Measurements from ENCODE around the gene MUCL3.

Gene MUCL3

GRCh38 chr6:30947231-30947630 lies 6.5 kb downstream of the MUCL3 start:
- H3K27ac ChIP-seq: no peak overlapping the region
- TF ChIP-seq CTCF (conservative IDR thresholded peaks at IDR 0.05; ENCODE audit: low read depth): no peak
- POLR2A ChIA-PET (ENCODE audit: low non-redundant PET): no interaction called here
- CTCF ChIA-PET: no interaction called here
- no peak for DNase-seq (ENCODE audit: low spot score)

DNA sequence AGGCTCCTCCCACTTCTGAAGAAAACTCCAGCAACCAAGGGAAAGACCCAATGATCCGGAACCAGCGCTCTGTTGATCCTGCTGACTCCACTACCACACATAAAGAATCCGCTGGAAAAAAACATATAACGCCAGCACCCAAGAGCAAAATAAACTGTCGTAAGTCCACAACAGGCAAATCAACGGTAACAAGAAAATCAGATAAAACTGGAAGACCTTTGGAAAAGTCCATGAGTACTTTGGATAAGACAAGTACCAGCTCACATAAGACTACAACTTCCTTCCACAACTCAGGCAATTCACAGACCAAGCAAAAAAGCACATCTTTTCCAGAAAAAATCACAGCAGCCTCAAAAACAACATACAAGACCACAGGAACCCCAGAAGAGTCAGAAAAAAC lies 8.0 kb downstream of the MUCL3 start:
- no peak for DNase-seq (ENCODE audit: low spot score)
- CTCF ChIA-PET: no interaction called here
- POLR2A ChIA-PET (ENCODE audit: low non-redundant PET): no interaction called here
- no peak for TF ChIP-seq CTCF (conservative IDR thresholded peaks at IDR 0.05; ENCODE audit: low read depth)
- no peak overlapping the region for H3K27ac ChIP-seq

DNA sequence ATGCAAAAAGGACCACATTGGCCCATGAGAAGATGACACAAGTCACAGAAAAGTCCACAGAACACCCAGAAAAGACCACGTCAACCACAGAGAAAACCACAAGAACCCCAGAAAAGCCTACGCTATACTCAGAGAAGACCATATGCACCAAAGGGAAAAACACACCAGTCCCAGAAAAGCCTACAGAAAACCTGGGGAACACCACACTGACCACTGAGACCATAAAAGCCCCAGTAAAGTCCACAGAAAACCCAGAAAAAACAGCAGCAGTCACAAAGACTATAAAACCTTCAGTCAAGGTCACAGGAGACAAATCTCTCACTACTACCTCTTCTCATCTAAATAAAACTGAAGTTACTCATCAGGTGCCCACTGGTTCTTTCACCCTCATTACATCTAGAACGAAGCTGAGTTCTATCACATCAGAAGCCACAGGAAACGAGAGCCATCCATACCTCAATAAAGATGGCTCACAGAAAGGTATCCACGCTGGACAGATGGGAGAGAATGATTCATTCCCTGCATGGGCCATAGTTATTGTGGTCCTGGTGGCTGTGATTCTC lies 11.2 kb downstream of the MUCL3 start:
- POLR2A ChIA-PET (ENCODE audit: low non-redundant PET): no interaction called here
- DNase-seq (ENCODE audit: low spot score): no peak

DNA sequence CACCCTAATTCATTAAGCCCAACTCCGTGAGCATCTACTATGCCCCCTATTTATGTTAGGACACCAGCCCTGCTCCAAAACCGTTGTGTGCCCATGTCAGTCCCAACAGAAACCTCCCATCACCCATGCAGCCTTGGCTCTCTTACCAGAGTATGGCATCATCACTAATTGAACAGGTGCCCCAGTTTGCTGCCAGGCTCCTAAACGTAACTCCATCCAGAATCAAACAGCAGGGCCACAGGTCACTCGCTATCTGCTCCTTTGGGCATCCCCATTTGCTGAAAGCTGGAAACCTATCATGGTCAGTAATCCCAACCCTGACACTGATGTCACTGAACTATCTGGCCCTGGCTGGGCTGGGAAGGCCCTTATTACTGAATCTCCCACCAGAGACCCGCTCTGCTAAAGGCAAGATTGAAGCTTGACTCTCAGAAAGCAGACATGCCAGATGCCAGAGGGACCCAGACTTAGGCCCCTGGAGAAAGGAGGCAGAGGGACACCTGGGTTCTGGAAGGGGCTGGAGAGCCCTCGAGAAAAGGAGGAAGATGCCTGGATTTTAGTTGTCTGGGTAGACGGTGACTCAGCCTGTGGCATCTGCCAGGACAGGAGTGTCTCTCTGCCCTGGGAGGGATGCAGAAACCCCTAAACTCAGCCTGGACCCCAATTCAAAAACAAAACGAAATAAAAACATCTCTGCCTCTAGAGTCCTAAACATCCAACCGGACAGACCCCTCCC lies 14.0 kb downstream of the MUCL3 start:
- POLR2A ChIA-PET (ENCODE audit: low non-redundant PET): no interaction called here
- TF ChIP-seq CTCF (conservative IDR thresholded peaks at IDR 0.05; ENCODE audit: low read depth): no peak
- CTCF ChIA-PET: no interaction called here
- DNase-seq (ENCODE audit: low spot score): no peak
- no peak overlapping the region; the same call in 1 of the 2 replicates for H3K27ac ChIP-seq

More for the DNA sequence above, 11.2 kb downstream of the MUCL3 start:
- no peak overlapping the region for H3K27ac ChIP-seq
- CTCF ChIA-PET: no interaction called here
- TF ChIP-seq CTCF (conservative IDR thresholded peaks at IDR 0.05; ENCODE audit: low read depth): no peak

GRCh38 chr6:30955367-30956042 lies 14.7 kb downstream of the MUCL3 start:
- CTCF ChIA-PET: interaction anchor here (0.6 to 1.3 kb wide), 3 partner anchors 10 to 40 kb away, joined by 3 to 4 read pairs (median 4); no protein-coding TSS in a partner anchor
- peak; percentile 23 for DNase-seq (ENCODE audit: low spot score)
- no peak for TF ChIP-seq CTCF (conservative IDR thresholded peaks at IDR 0.05; ENCODE audit: low read depth)
- POLR2A ChIA-PET (ENCODE audit: low non-redundant PET): interaction anchor here (0.7 kb wide), 1 partner anchor 87 kb away, joined by 3 read pairs; no protein-coding TSS in a partner anchor
- H3K27ac ChIP-seq: peak overlapping the region; percentile 30; the same call in 1 of the 2 replicates

DNA sequence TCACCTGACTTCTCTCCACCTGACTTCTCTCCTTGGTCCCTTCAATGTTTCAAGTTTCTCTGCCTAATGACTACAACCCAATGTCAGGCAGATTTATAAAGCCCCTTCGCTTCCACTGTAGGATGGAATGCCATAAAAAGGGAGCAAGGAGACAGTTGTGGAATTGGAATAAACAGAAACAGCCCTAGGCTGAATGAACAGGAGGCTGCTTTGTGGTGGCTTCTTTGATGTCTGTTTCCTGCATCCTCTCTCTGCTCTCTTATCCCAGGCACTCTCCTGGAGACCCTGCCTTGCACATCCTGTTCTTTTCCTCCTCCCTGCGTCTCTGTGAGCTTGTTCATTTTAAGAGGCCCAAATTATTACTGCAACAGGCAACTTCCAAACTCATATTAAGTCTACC lies 16.9 kb downstream of the MUCL3 start:
- CTCF ChIA-PET: no interaction called here
- TF ChIP-seq CTCF (conservative IDR thresholded peaks at IDR 0.05; ENCODE audit: low read depth): no peak
- no peak for DNase-seq (ENCODE audit: low spot score)
- POLR2A ChIA-PET (ENCODE audit: low non-redundant PET): no interaction called here
- H3K27ac ChIP-seq: no peak overlapping the region
